Body of pancreas (tissue), 4 donors: Measurements from ENCODE around the gene ERCC1.

Experiments
- POLR2A ChIP-seq, 3 donors: fragments of 450-650 bp; IDR thresholded peaks; one replicate each; pipeline ENCODE4 v1.6.1; 2016; ENCODE audit warnings: antibody characterized with exemption in 3 of 3, mild to moderate bottlenecking in 2 of 3
- TF ChIP-seq, protein P1 (sequence below), 7 experiments: fragments of 450-650 bp in 4 of 7; fragments of 200-600 bp in 3 of 7; sonication (generic) in 3 of 7; IDR thresholded peaks; one replicate each; pipeline ENCODE4 v1.5.1; 2016 to 2019; ENCODE audit warnings: antibody characterized with exemption in 7 of 7

DNA sequence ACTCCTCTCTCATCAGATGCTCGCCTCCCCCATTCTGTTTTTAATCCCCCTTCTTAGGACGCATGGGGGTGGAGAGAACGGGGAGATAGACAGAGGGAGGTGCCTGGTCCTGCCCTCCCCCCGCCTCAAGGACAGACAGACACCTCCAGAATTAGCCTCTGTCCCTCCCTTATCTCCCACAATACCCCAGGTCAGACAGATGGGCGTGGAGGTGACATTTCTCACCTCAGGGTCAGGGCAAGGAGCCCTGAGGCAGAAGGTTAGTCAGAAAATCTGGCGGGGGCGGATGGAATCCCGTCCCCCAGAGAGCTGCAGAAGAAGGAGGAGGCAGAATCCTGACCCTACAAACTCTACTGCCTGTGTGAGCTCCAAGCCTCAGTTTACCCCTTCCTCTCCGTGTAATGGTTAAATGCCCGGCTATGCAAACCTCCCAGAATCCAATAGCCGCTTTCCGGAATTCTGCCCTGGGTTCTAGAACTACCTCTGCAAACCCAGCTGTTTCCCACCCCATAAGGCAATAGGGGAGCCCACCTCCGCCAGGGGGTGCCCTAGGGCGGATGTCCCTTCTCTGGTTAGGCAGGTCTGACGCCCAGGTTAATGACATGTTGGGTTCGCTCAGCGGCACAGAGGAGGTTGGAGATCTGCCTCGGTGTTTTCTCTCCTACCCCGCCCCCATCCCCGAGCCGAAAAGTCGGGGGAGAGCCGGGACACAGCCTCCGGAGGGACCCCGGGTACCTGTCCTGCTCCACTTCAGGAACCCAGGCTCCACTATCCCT, 19.7 kb downstream of the ERCC1 start:
- TF ChIP-seq, protein P1, sequence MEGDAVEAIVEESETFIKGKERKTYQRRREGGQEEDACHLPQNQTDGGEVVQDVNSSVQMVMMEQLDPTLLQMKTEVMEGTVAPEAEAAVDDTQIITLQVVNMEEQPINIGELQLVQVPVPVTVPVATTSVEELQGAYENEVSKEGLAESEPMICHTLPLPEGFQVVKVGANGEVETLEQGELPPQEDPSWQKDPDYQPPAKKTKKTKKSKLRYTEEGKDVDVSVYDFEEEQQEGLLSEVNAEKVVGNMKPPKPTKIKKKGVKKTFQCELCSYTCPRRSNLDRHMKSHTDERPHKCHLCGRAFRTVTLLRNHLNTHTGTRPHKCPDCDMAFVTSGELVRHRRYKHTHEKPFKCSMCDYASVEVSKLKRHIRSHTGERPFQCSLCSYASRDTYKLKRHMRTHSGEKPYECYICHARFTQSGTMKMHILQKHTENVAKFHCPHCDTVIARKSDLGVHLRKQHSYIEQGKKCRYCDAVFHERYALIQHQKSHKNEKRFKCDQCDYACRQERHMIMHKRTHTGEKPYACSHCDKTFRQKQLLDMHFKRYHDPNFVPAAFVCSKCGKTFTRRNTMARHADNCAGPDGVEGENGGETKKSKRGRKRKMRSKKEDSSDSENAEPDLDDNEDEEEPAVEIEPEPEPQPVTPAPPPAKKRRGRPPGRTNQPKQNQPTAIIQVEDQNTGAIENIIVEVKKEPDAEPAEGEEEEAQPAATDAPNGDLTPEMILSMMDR (IDR thresholded peaks at IDR 0.05): peak; percentile 20 to 67 (median 61)
- no peak for TF ChIP-seq POLR2A (IDR thresholded peaks at IDR 0.05)
